Measurements from ENCODE around the gene CDCA8. TPM values are rescaled to one million over a fixed set of nuclear protein-coding genes. Genes with fewer than 3 reads are reported as not detected.

The CDCA8 gene
- total RNA-seq, 1 experiment from 2014 or later = 34.5 TPM

GRCh38 chr1:37739222-37739621 lies 46.9 kb downstream of the CDCA8 start:
- no peaks in the 10 kb centered on the region for H3K27me3 Mint-ChIP-seq (ENCODE audit: unreplicated experiment)

GRCh38 chr1:37741130-37741529 lies 48.8 kb downstream of the CDCA8 start:
- H3K4me1 Mint-ChIP-seq (ENCODE audit: low read depth, unreplicated experiment) = no peaks in the 10 kb centered on the region
- no peaks in the 10 kb centered on the region for H3K9me3 Mint-ChIP-seq (ENCODE audit: low read depth, unreplicated experiment)
- H3K27ac Mint-ChIP-seq (ENCODE audit: unreplicated experiment) = no peak overlapping the region
- TF ChIP-seq CTCF (IDR thresholded peaks at IDR 0.05; ENCODE audit: unreplicated experiment) = no peak
- CTCF ChIA-PET = no interaction called here
- H3K36me3 Mint-ChIP-seq (ENCODE audit: insufficient read depth, unreplicated experiment) = peaks cover 1% of the 10 kb centered on the region
- no TSS peak for BruUV-seq (replicated peaks)
- H3K27me3 Mint-ChIP-seq (ENCODE audit: unreplicated experiment) = no peaks in the 10 kb centered on the region
- intact Hi-C loops (cut with micrococcal nuclease; ENCODE audit: unreplicated experiment) = no loop called here
- DNase-seq = no peak
- no peak overlapping the region for H3K4me3 Mint-ChIP-seq (ENCODE audit: low read depth, unreplicated experiment)

More at GRCh38 chr1:37739222-37739621, 46.9 kb downstream of the CDCA8 start:
- peak; percentile 57 for DNase-seq
- Mint-ChIP-seq H3K9me3 (ENCODE audit: low read depth, unreplicated experiment) (no peaks in the 10 kb centered on the region), H3K4me1 (ENCODE audit: low read depth, unreplicated experiment) (no peaks in the 10 kb centered on the region), H3K36me3 (ENCODE audit: insufficient read depth, unreplicated experiment) (peaks cover 5% of the 10 kb centered on the region), H3K4me3 (ENCODE audit: low read depth, unreplicated experiment) (no peak overlapping the region), H3K27ac (ENCODE audit: unreplicated experiment) (no peak overlapping the region)
- TF ChIP-seq CTCF (IDR thresholded peaks at IDR 0.05; ENCODE audit: unreplicated experiment) = no peak
- no TSS peak for BruUV-seq (replicated peaks)
- intact Hi-C loops (cut with micrococcal nuclease; ENCODE audit: unreplicated experiment) = no loop called here
- CTCF ChIA-PET = interaction anchor here (0.7 kb wide), 1 partner anchor 21 kb away, joined by 4 read pairs; no protein-coding TSS in a partner anchor

GRCh38 chr1:37741662-37742061 lies 49.3 kb downstream of the CDCA8 start:
- intact Hi-C loops (cut with micrococcal nuclease; ENCODE audit: unreplicated experiment) = no loop called here
- H3K4me1 Mint-ChIP-seq (ENCODE audit: low read depth, unreplicated experiment) = no peaks in the 10 kb centered on the region
- BruUV-seq (replicated peaks) = no TSS peak
- H3K27ac Mint-ChIP-seq (ENCODE audit: unreplicated experiment) = no peak overlapping the region
- no peak for DNase-seq
- CTCF ChIA-PET = no interaction called here
- H3K36me3 Mint-ChIP-seq (ENCODE audit: insufficient read depth, unreplicated experiment) = no peaks in the 10 kb centered on the region
- TF ChIP-seq CTCF (IDR thresholded peaks at IDR 0.05; ENCODE audit: unreplicated experiment) = no peak
- H3K9me3 Mint-ChIP-seq (ENCODE audit: low read depth, unreplicated experiment) = peaks cover 1% of the 10 kb centered on the region
- H3K27me3 Mint-ChIP-seq (ENCODE audit: unreplicated experiment) = no peaks in the 10 kb centered on the region
- no peak overlapping the region for H3K4me3 Mint-ChIP-seq (ENCODE audit: low read depth, unreplicated experiment)

- H3K9me3 Mint-ChIP-seq (ENCODE audit: low read depth, unreplicated experiment) = peaks cover 3% of the 10 kb centered on the region
- H3K4me3 Mint-ChIP-seq (ENCODE audit: low read depth, unreplicated experiment) = no peak overlapping the region
- H3K4me1 Mint-ChIP-seq (ENCODE audit: low read depth, unreplicated experiment) = no peaks in the 10 kb centered on the region
- no TSS peak for BruUV-seq (replicated peaks)
- H3K27ac Mint-ChIP-seq (ENCODE audit: unreplicated experiment) = no peak overlapping the region
- H3K36me3 Mint-ChIP-seq (ENCODE audit: insufficient read depth, unreplicated experiment) = peaks cover 8% of the 10 kb centered on the region
- no peak for DNase-seq
- no peaks in the 10 kb centered on the region for H3K27me3 Mint-ChIP-seq (ENCODE audit: unreplicated experiment)
- intact Hi-C loops (cut with micrococcal nuclease; ENCODE audit: unreplicated experiment) = no loop called here
- TF ChIP-seq CTCF (IDR thresholded peaks at IDR 0.05; ENCODE audit: unreplicated experiment) = no peak
- CTCF ChIA-PET = interaction anchor here (0.6 kb wide), 1 partner anchor 1281 kb away, joined by 3 read pairs; no protein-coding TSS in a partner anchor
Measured at GRCh38 chr1:37746806-37747205, 54.5 kb downstream of the CDCA8 start.
